Measurements from ENCODE around the gene RNGTT. TPM values are rescaled to one million over a fixed set of nuclear protein-coding genes. Genes with fewer than 3 reads are reported as not detected.

Gene RNGTT
- polyA plus RNA-seq, 1 donor (not counting 4 experiments of a cell fraction or from before 2014, with no cell fraction given), result 9.7 TPM

- H3K27me3 ChIP-seq (ENCODE audit: control insufficient read depth, extremely low read depth, insufficient read depth, low read length), result no peaks in the 10 kb centered on the region
- H3K4me1 ChIP-seq (ENCODE audit: control insufficient read depth, extremely low read depth, insufficient read depth, low read length), result no peaks in the 10 kb centered on the region
- H3K4me2 ChIP-seq (ENCODE audit: control insufficient read depth, extremely low read depth, insufficient read depth, low read depth, low read length), result no peak overlapping the region
- H3K9ac ChIP-seq (ENCODE audit: control insufficient read depth, extremely low read depth, insufficient read depth, low read length), result no peak overlapping the region
- no peaks in the 10 kb centered on the region for H3K9me3 ChIP-seq (ENCODE audit: control insufficient read depth, low read depth, low read length)
- no peak for TF ChIP-seq CTCF (optimal IDR thresholded peaks at IDR 0.05 in 1 of 3, IDR thresholded peaks at IDR 0.05 in 1 of 3, conservative IDR thresholded peaks at IDR 0.05 in 1 of 3; ENCODE audit: extremely low read depth in 1 of 3, insufficient read depth in 2 of 3, low read length in 3 of 3)
- TF ChIP-seq EZH2 (IDR thresholded peaks at IDR 0.05; ENCODE audit: low read length), result no peak
- H2AFZ ChIP-seq (ENCODE audit: control insufficient read depth, low read length), result no peak overlapping the region
- H3K4me3 ChIP-seq (ENCODE audit: control insufficient read depth in 2 of 3, extremely low read depth in 1 of 3, insufficient read depth in 2 of 3, low read depth in 1 of 3, low read length in 3 of 3), result no peak overlapping the region
- no peaks in the 10 kb centered on the region for H4K20me1 ChIP-seq (ENCODE audit: control insufficient read depth, extremely low read depth, insufficient read depth, low read length)
- H3K36me3 ChIP-seq (ENCODE audit: control insufficient read depth in 2 of 2, extremely low read depth in 1 of 2, insufficient read depth in 2 of 2, low read length in 2 of 2), result no peaks in the 10 kb centered on the region
- dilution Hi-C loops (cut with MboI; ENCODE audit: extremely low pct_ligation_motif_present, low sequenced_read_pairs), result no loop called here
- no peak overlapping the region for H3K27ac ChIP-seq (ENCODE audit: control insufficient read depth, insufficient read depth, low read length)
- H3K79me2 ChIP-seq (ENCODE audit: control insufficient read depth, insufficient read depth, low read length), result no peaks in the 10 kb centered on the region
- DNase-seq (ENCODE audit: low read depth, low spot score) (no peak), FAIRE-seq (no peak)
- H3K9me1 ChIP-seq (ENCODE audit: control insufficient read depth, extremely low read depth, insufficient read depth, low read length), result no peaks in the 10 kb centered on the region
These were observed 378.7 kb downstream of the RNGTT start for GRCh38 chr6:88584581-88585275.

DNA sequence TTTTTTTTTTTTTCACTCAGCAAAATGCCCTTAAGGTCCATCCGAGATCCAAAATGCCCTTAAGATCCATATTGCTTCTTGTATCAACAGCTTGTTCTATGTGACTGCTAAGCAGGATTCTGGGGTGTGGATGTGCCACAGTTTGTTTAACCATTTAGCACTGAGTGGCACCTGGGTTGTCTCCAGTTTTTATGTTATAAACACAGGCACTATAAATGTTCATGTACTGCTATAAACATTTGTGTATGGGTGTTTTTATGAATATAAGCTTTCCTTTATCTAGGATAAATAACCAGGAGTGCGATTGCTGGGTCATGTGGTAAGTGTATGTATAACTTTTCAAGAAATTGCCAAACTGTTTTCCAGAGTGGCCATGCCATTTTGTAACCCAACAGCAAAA lies 386.0 kb downstream of the RNGTT start:
- Histone ChIP-seq H4K20me1 (ENCODE audit: control insufficient read depth, extremely low read depth, insufficient read depth, low read length) (no peaks in the 10 kb centered on the region), H3K27ac (ENCODE audit: control insufficient read depth, insufficient read depth, low read length) (no peak overlapping the region), H3K4me3 (ENCODE audit: control insufficient read depth in 2 of 3, extremely low read depth in 1 of 3, insufficient read depth in 2 of 3, low read depth in 1 of 3, low read length in 3 of 3) (no peak overlapping the region), H3K4me2 (ENCODE audit: control insufficient read depth, extremely low read depth, insufficient read depth, low read depth, low read length) (no peak overlapping the region), H3K36me3 (ENCODE audit: control insufficient read depth in 2 of 2, extremely low read depth in 1 of 2, insufficient read depth in 2 of 2, low read length in 2 of 2) (no peaks in the 10 kb centered on the region), H3K9me1 (ENCODE audit: control insufficient read depth, extremely low read depth, insufficient read depth, low read length) (no peaks in the 10 kb centered on the region), H3K4me1 (ENCODE audit: control insufficient read depth, extremely low read depth, insufficient read depth, low read length) (no peaks in the 10 kb centered on the region), H2AFZ (ENCODE audit: control insufficient read depth, low read length) (no peak overlapping the region), H3K9me3 (ENCODE audit: control insufficient read depth, low read depth, low read length) (no peaks in the 10 kb centered on the region), H3K27me3 (ENCODE audit: control insufficient read depth, extremely low read depth, insufficient read depth, low read length) (no peaks in the 10 kb centered on the region), H3K9ac (ENCODE audit: control insufficient read depth, extremely low read depth, insufficient read depth, low read length) (no peak overlapping the region), H3K79me2 (ENCODE audit: control insufficient read depth, insufficient read depth, low read length) (no peaks in the 10 kb centered on the region)
- FAIRE-seq (no peak), DNase-seq (ENCODE audit: low read depth, low spot score) (no peak)
- TF ChIP-seq EZH2 (IDR thresholded peaks at IDR 0.05; ENCODE audit: low read length) (no peak), CTCF (optimal IDR thresholded peaks at IDR 0.05 in 1 of 3, IDR thresholded peaks at IDR 0.05 in 1 of 3, conservative IDR thresholded peaks at IDR 0.05 in 1 of 3; ENCODE audit: extremely low read depth in 1 of 3, insufficient read depth in 2 of 3, low read length in 3 of 3) (no peak)
- dilution Hi-C loops (cut with MboI; ENCODE audit: extremely low pct_ligation_motif_present, low sequenced_read_pairs), result no loop called here
